BE2C (cell line): ENCODE measurements around the gene TXNDC5.

Source experiments
- DNase-seq: peaks from one replicate; pipeline ENCODE4 v3.0.0-alpha.2; 2020
- H3K27me3 ChIP-seq: fragments of 250-450 bp; sonication (Bioruptor Pico); 2 replicates; pipeline ENCODE4 v1.5.1; 2020; ENCODE audit warnings: mild to moderate bottlenecking
- H3K36me3 ChIP-seq: fragments of 250-450 bp; sonication (Bioruptor Pico); 2 replicates; pipeline ENCODE4 v1.5.1; 2020; ENCODE audit warnings: mild to moderate bottlenecking
- H3K4me1 ChIP-seq: fragments of 250-450 bp; sonication (Bioruptor Pico); 2 replicates; pipeline ENCODE4 v1.5.1; 2020
- H3K4me3 ChIP-seq: 2 replicates; pipeline ENCODE4 v1.5.1; 2011; ENCODE audit warnings: low read depth, low read length
- H3K9me3 ChIP-seq: fragments of 250-450 bp; sonication (Bioruptor Pico); 2 replicates; pipeline ENCODE4 v1.5.1; 2020
- TF ChIP-seq, protein P1 (sequence below): IDR thresholded peaks from 2 replicates; pipeline ENCODE4 v1.5.1; 2012; ENCODE audit warnings: mild to moderate bottlenecking, low read depth, low read length

The TXNDC5 gene

DNA sequence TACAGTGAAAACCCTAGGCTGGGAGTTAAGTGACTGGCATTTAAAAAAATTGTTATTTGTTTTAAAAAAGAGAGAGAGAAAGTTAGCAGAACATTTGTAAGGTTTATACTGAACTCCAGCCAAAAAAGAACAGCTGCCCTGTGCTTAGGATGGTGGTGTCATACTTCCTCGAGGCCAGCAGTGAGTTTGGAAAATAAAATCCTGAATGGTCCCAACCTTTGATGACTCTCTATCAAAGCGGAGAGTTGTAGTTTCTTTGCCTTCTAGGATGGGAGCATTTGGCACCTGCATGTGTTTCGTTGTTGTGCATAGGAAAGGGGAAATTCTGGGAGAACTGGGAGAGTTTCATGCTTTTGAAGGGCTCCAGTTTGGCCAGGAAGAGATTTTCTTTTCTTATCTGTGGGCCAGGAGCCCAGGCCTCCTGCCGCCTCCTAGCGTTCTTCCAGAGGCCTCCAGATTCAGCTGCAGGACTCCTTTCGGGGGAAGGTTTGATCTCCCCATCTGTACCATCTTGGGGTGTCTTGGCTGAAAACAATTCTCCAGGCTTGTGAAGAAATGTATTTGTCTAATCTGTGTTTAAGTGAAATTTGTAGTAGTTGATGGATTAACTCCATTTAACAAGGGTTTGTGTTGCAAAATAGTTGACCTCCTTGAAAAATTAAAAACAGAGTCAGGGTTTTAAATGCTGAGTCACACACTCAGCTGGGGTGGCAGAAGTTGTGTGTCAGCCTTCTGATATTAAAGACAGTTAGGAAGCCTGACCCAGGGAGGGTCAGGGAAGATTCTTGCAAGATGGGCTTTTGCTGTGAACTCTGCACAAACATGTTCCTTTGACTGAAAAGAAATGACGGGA lies 63.4 kb downstream of the TXNDC5 start:
- no peak for DNase-seq
- no peak overlapping the region for H3K4me3 ChIP-seq
- no peaks in the 10 kb centered on the region for H3K36me3 ChIP-seq
- H3K4me1 ChIP-seq, result no peaks in the 10 kb centered on the region
- TF ChIP-seq, protein P1, sequence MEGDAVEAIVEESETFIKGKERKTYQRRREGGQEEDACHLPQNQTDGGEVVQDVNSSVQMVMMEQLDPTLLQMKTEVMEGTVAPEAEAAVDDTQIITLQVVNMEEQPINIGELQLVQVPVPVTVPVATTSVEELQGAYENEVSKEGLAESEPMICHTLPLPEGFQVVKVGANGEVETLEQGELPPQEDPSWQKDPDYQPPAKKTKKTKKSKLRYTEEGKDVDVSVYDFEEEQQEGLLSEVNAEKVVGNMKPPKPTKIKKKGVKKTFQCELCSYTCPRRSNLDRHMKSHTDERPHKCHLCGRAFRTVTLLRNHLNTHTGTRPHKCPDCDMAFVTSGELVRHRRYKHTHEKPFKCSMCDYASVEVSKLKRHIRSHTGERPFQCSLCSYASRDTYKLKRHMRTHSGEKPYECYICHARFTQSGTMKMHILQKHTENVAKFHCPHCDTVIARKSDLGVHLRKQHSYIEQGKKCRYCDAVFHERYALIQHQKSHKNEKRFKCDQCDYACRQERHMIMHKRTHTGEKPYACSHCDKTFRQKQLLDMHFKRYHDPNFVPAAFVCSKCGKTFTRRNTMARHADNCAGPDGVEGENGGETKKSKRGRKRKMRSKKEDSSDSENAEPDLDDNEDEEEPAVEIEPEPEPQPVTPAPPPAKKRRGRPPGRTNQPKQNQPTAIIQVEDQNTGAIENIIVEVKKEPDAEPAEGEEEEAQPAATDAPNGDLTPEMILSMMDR, result no peak
- H3K9me3 ChIP-seq, result no peaks in the 10 kb centered on the region
- H3K27me3 ChIP-seq, result peaks cover 3% of the 10 kb centered on the region; the same call in 1 of the 2 replicates

DNA sequence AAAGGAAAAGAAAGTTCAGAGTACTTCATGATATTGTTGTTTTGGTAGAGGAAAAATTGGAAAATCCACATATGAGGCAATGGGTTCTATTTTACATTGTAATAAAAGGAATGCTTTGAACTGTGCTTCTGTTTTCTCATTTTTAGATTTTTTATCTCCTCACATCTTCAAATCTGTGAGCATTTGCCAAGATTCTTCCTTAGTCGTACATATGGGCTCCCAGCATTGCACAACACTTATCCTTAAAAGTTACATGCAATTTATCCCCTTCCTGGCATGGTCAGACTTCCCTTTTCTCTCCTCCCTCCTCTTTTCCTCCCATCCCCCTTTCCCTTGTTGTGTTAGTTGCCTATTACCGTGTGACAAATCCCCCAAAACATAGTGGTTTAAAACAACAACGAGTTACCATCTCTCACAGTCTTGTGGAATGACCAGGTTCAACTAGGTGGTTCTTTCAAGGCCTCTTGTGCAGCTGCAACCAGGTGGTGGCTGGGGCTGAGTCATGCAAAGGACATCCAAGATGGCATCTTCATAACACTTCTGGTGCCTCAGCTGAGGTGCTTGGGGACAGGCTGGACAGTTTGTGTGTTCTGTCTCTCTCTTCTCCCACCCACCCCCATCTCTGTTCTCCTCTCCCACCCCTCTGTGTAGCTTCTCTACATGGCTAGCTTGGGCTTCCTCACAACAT lies 68.7 kb downstream of the TXNDC5 start:
- no peak for DNase-seq
- Histone ChIP-seq H3K9me3 (no peaks in the 10 kb centered on the region), H3K27me3 (no peaks in the 10 kb centered on the region; the same call in 1 of the 2 replicates), H3K4me3 (no peak overlapping the region), H3K4me1 (no peaks in the 10 kb centered on the region), H3K36me3 (no peaks in the 10 kb centered on the region)
- TF ChIP-seq, protein P1, result no peak

DNA sequence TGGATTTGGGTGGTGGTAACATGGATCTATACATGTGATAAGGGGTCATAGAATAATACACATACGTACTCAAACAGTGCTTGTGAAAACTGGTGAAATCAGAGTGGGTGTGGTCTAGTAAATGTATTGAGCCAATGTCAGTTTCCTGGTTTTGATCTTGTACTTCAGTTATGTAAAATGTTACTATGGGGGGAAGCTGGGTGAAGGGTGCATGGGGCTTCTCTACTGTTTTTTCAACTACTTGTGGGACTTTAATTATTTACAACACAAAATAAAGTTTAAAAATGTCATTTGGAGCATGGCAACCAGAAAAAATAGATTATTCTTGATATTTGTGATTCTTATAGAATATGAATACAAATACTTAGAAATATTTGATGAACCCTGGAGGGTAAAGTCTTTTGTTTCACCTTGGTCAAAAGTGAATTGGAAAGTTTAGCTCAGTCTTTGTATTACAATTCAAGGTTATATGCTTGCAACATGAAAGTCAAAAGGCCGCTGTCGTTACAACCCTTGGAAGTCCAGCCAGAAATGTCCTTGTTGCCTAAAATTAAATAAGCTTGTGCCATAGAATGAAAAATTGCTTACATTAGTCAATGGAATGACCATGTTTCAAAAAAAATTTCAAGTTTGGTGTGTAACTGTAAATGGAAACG lies 74.1 kb downstream of the TXNDC5 start:
- Histone ChIP-seq H3K4me3 (no peak overlapping the region), H3K36me3 (no peaks in the 10 kb centered on the region), H3K27me3 (no peaks in the 10 kb centered on the region), H3K9me3 (no peaks in the 10 kb centered on the region), H3K4me1 (no peaks in the 10 kb centered on the region)
- DNase-seq, result no peak
- TF ChIP-seq, protein P1, result no peak

DNA sequence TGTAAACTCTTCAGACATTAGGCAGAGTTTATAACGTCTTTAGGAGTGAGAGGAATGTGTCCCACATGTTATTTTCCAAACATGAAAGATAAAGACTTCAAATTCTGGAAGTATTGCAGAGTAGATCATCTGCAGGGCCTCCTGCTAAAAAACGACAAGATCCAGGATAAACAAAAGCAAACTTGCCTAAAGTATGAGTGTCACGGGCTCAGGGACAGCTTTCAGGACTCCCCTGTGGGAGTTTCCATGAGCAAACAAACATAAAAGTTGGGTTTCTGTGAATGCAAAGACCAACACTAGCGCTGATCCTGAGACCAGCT lies 76.9 kb downstream of the TXNDC5 start:
- Histone ChIP-seq H3K4me1 (no peaks in the 10 kb centered on the region), H3K9me3 (no peaks in the 10 kb centered on the region), H3K4me3 (no peak overlapping the region), H3K36me3 (no peaks in the 10 kb centered on the region), H3K27me3 (no peaks in the 10 kb centered on the region)
- TF ChIP-seq, protein P1, result no peak
- no peak for DNase-seq

DNA sequence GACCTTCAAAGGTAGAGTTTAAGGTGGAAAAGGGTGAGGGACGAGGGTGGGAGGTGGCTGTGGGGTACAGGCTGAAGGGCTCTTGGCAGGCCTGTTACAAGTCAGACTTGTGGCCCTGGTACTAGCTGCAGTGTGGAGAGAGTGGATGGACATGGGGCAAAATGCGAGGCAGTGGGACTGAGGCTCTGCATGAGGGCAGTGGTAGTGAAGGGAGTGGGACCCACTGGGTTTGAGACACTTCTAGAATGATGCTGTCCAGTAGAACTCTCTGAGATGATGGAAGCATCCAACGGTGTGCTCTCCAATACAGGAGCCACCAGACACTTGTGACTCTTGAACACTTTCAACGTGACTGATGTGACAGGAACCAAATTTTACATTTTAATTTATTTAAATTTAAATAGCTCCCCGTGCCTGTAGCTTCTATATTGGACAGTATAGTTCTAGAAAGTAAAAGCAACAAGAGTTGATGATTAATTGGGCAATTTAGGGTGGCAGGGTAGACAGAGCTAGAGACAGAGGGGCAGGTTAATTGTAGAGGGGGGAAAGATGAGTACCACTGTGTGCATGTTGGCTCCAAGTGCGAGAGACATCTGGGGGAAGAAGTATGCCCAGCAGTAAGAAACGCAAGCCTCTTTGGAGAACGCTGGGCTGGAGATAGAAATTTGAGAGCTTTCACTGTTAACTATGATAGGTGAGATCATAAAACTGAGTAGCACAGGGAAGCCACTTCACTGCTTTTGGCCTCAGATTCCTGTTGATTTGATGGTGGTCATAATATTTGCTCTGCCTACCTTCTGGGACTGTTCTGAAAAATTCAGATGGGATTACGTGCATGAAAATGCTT lies 77.5 kb downstream of the TXNDC5 start:
- Histone ChIP-seq H3K36me3 (no peaks in the 10 kb centered on the region), H3K27me3 (no peaks in the 10 kb centered on the region), H3K4me3 (no peak overlapping the region), H3K9me3 (no peaks in the 10 kb centered on the region), H3K4me1 (no peaks in the 10 kb centered on the region)
- TF ChIP-seq, protein P1, result no peak
- no peak for DNase-seq
